Right forelimb (tissue), 1 donor: ENCODE results near the gene KCNA3.

Experiments used
- DNase-seq: peaks from one replicate; pipeline ENCODE4 v3.0.0-alpha.2; 2018

KCNA3 gene

GRCh38 chr1:110637475-110637874, 37.3 kb downstream of the KCNA3 start:
- DNase-seq: no peak

- DNase-seq: no peak
Observed at GRCh38 chr1:110636149-110636935, 38.4 kb downstream of the KCNA3 start.

DNA sequence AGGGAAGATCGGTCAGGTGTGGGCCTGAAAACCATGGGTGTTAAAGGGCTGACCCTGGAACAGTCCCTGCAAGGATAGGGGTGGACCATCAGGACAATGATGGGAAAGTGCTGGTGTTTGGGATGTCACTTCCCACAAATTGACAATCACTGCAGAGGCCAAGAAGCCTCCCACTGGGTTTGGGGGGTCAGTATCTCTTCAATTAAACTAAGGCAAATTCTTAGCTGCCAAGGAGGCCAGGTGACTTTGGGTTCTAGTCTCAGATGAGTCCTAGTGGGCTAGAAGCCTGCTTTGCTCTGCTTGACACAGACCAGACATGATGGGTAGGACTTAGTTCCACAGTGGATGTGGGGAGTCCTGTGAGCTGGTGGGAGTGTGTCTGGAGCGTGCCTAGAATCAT, 39.3 kb downstream of the KCNA3 start:
- no peak for DNase-seq

- peak; percentile 71 for DNase-seq
Observed at GRCh38 chr1:110634455-110635311, 40.1 kb downstream of the KCNA3 start.

DNA sequence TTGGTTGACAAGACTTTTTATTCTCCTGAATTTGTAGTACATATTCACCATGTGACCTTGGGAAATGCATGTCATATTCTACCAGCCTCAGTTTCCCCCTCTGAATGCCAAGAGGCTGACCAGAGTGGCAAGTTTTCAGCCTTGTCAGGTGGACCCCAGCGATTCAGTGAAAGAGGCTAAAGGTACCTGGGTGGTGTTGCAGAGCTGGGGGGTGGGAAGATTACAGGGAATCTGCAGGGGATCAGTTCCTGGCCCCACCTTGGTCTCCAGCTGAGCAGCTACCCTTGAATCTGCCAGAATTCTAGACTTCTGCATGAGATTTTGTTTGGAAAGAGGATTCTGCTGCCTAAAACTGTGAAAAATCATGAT, 40.7 kb downstream of the KCNA3 start:
- DNase-seq: no peak

GRCh38 chr1:110633646-110634030, 41.1 kb downstream of the KCNA3 start:
- no peak for DNase-seq

DNA sequence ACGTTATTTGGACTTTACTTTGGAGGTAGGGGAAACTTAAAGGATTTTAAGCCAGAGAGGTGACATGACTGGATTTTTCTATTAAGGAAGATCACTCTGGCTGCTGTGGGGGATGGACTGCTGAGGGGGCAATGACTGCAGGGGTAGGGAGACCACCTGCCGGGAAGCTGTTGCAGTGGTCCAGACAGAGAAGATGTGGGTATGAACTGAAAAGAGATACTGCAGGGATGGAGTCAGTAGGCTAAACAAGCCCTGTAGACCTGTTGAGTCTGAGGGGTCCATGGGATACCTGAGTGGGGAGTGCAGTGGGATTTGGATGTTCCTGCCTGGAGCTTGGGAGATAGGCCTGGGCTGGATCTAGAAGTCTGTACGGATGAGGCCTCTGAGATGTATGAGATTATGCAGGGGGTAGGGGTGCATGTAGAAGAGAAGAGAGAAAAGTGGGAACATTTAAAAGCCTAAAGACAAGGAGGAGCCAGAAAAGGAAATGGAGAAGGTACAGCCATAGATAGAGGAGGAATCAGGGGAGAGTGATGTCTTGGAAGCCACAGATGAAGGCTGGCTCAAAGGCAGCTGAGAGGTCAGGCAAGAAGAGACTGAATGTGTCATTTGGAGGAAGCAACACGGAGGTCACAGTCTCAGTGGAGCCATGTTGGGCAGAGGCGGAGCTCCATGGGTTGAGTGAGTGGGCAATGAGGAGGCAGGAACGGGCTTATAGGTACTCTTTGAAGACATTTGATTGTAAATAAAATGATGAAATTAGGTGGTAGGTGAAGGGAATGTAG, 42.7 kb downstream of the KCNA3 start:
- no peak for DNase-seq

DNA sequence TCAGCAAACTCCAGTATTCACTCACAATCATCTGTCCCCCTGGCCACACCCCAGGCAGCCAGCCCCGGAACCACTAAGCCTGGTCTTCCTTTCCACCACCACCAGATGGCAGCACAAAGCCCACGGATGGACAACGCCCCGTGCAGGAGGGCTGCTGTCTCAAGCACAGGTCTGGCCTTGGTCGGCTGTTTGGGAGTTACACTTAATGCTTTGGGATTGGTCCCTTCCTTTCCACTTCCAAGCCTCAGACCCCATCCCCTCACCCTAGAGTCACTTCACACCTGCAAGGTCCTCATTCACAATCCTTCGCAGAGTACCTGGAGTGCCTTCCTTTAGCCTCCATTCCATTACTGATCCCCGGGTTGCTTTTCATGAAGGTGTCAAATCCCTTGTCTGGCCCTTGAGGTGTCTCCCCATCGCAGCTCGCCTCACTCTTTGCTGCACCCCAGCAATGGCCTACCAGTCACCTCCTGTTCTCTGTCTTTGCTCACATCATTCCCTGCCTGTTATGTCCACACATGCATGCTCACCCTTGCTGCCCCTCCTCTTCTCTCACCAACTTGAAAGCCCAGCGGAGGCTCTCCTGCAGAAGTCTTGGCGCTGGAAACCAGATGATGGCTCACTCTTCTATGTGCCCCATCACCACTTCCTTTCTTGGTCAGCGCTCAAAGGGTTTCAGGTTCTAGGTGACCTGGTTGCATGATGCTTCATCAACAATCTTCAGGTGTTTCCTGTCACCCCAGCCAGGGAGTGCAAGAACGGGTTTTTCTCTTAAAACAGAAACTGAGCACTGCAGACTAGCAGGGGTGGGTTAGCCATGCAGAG, 43.7 kb downstream of the KCNA3 start:
- peak; percentile 61 for DNase-seq

- no peak for DNase-seq
Observed at GRCh38 chr1:110628323-110629105, 46.2 kb downstream of the KCNA3 start.

GRCh38 chr1:110627764-110628163, 47.0 kb downstream of the KCNA3 start:
- no peak for DNase-seq

DNA sequence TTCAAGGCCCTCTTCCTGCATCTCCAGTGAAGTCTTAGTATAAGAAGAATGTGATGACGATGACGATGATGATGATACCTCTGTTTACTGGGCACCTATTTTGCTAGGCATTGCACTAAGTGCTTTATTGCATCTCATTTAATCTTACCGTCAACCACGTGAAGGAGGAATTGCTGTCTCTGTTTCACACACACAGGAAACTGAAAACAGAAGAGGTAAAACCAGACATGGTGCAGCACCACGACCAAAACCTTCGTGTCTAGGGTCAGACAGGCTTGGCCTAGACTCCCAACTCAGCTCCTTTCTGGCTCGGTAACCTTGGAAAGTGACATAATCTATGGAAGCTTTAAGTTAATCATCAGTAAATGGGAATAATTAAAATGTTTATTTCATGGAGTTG, 47.9 kb downstream of the KCNA3 start:
- no peak for DNase-seq
